ENCODE data around the gene RNF175.
"Not testable (repeated sequence)": the region's sequence is repeated elsewhere in the genome, so short reads cannot be mapped to it uniquely, and the experiment has no call there.

GRCh38 chr4:153666505-153666904 is 93.3 kb downstream of the RNF175 start:
- not testable (repeated sequence) for TF ChIP-seq POLR2AphosphoS5 (IDR thresholded peaks at IDR 0.05; ENCODE audit: borderline replicate concordance, low read depth, low read length); EZH2 (IDR thresholded peaks at IDR 0.05); FOXP2 (optimal IDR thresholded peaks at IDR 0.05; ENCODE audit: control extremely low read depth, extremely low read length, insufficient read depth)

Data from SK-N-MC (cell line).